Stimulated activated CD8-positive, alpha-beta memory T cell treated with anti-CD3 and anti-CD28 coated beads, Interleukin-15, amount 100 ng/mL, for 1 hour (primary cell): Measurements from ENCODE around the gene DEF6.

ENCODE experiments used
- DNase-seq: peaks from one replicate; pipeline ENCODE4 v3.0.0-alpha.2; 2020; ENCODE audit warnings: low read depth

Gene DEF6

DNA sequence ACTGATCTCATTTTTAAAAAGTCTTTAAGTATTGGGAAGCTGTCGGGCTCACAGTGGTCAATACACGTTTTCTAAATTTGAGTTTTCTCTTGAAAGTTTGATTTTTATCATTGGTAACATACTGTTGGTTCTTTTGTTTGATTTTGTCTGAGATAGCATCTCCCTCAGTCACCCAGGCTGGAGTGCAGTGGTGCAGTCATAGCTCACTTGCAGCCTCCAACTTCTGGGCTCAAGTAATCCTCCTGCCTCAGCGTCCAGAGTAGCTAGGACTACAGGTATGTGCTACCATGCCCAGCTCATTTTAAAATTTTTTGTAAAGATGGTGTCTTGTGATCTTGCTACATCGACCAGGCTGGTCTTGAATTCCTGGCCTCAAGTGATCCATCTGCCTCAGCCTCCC, 53.8 kb downstream of the DEF6 start:
- no peak for DNase-seq

DNA sequence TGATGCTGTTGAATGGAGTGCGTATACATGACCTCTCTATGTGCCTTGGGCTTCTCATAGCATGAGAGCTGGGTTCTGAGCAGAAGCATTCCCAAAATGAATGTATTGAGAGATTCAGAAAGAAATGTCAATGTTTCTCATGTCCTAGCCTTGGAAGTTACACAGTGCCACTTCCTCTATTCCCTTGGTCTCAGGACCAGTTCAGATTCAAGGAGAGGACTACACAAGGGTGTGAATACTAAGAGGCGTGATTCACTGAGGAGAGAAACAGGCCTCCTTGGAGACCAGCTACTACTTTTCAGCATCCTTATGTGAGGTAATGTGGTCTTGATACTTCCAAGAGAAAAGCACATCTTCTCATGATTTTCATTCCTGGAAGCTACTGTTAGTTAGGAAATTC, 55.1 kb downstream of the DEF6 start:
- DNase-seq: no peak

DNA sequence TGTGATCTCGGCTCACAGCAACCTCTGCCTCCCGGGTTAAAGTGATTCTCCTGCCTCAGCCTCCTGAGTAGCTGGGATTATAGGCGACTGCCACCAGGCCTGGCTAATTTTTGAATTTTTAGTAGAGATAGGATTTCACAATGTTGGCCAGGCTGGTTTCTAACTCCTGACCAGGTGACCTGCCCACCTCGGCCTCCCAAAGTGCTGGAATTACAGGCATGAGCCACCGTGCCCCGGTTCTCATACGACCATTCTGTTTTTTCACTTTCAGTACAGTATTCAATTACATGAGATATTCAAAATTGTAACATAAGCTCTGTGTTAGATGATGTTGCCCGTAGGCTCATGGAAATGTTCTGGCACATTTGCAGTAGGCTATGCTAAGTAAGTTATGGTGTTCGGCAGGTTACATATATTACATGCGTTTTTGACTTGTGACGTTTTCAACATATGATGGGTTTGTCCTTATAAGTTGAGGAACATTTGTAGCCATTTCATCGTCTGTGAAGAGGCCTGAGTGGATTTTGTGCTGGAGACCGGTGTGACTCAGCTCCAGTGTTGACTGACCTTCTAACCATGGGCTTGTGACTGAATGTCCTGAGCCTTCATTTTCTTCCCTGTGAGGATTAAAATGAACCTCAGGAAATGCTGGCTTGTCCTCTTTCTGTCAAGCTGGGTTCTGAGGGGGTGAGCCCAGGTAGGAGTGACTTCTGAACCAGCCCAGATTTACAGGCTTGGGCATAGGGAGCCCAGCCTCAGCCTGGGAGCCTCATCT, 56.9 kb downstream of the DEF6 start:
- DNase-seq: no peak

DNA sequence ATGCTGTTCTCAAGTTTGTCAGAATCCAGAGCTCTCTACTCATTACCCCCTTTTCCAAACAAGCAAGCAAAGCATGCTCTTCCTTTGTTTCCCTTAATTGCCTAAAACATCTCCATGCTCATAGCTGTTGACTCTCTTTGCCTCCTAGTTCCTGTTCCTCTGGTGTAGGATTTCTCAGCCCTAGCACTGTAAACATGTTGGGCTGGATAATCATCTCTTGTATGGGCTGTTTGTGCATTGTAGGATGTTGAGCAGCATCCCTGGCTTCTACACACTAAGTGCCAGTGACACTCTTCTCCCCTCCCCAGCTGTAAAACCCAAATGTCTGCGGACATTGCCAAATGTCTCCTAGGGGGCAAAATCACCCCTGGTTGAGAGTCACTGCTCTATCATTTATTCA, 58.8 kb downstream of the DEF6 start:
- no peak for DNase-seq

DNA sequence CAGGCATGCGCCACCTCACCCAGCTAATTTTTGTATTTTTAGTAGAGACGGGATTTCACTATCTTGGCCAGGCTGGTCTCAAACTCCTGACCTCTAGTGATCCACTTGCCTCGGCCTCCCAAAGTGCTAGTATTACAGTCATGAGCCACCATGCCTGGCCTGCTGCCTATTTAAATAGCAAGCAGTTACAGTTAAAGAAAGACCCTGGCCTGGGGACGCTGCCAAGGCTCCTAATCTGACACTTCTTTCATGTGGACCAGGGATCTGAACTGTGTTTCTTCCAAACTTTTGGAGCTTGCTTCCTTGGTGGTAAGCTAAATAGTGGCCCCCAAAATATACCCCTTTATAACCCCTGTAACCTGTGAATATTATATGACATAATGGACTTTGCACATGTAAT, 60.1 kb downstream of the DEF6 start:
- no peak for DNase-seq

DNA sequence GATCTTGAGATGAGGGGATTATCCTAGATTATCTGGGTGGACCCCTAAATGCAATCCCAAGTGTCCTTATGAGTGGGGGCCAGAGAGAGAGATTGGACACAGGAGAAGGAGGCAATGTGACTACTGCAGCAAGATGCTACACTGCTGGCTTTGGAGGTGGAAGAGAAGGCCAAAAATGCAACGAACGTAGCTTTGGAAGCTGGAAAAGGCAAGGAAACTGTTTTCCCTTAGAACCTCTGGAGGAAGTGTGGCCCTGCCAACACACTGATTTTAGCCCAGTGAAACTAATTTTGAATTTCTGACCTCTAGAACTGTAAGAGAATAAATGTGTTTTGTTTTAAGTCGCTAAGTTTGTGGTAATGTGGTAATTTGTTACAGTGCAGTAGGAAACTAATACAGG, 60.5 kb downstream of the DEF6 start:
- no peak for DNase-seq

DNA sequence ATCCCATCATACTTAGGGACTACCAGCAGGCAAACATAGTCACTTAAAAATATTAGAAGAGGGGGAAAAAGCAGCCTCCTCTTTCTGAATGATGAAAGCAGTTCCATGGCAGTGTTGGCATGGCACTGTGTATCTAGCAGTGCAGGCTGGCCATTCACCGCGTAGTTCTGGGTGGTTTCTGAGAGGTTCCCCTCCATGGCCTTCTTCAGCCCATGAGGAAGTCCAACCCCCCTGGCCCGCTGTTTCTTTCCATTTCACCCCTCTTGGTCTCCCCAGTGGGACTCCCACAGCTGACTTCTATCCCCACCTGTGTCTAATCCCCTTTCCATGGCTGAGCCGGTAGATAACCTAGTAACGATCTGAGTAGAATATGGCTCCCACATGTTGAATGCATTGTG, 61.7 kb downstream of the DEF6 start:
- DNase-seq: no peak

DNA sequence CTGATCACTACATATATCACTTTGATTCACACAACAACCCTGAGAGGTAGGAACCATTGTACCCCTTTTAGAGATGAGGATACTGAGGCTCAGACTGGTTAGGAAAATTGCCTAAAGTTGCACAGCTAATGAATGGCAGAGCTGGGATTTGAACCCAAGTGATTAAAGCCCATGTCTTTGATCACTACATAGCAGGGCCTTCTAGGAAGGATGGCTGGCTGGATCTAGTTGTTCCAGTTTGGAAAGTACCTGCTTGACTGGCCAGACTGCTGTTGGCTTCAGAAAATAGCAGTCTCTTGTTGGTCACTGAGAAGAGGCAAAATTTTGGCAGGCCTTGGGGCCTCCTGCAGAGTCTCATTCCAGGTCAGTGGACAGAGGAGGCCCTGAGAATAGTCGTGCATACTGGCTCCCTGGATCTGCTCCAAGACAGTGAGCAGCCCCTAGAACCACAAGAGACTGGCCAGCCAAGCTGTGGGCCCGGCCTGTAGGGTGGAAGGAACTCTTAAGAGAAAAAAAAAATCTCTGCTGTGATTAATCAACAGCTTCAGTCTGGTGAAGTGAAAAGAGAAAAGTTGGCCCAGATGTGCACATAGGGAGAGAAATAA, 62.2 kb downstream of the DEF6 start:
- no peak for DNase-seq

DNA sequence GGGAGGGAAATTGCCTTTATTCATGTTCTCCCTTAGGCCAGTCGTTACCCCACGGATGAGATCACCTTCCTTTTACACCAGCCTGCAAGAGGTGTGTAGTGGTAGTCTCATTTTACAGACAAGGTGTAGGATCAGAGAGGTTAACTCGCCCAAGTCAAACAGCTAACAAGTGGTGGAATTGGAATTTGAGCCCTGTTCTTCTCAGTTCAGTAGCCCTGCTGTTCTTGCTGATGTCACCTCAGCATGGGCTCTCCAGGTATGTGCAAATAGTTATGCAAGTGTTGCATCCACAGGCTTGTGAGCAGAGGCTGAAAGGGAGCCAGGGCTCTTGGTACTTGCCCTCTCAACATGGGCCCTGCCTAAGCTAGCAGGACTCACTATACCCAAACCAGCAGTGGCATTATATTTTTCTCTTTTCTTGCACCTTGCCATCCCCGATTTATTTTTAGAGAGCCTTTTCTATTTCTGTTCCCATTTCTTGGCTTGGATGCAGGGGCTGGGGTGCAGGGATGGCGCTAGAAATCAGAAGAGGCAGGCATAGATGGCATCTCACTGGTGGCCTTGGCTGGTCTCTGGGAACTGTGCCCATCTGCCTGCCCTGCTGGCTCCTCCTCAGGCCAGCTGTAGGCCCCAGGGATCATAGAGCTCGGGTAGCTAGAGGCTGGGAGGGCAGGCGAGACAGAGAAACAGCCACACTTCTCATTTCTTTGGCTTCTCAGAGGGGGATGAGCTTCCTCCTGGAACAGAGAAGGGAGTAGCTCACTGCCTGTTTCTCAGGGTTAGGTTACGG, 62.9 kb downstream of the DEF6 start:
- no peak for DNase-seq

DNA sequence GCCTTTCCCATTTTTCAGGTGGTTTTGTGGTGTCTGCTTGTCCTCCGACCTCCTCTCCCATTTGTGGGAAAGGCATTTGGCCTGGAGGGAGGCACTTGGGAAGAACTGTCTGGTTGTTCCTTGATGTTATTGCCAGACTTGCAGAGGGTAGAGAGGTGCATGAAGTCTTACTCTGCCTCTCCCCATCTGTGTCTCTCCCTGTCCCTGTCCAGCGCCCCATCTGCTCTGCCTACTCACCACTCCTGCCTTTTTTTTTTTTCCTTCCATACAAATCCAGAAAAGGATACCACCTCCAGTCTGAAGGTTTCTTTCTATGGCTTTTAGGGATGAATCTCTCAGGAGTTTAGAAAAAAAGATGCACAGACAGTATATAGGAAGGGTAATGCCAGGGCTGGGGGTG, 64.6 kb downstream of the DEF6 start:
- no peak for DNase-seq

DNA sequence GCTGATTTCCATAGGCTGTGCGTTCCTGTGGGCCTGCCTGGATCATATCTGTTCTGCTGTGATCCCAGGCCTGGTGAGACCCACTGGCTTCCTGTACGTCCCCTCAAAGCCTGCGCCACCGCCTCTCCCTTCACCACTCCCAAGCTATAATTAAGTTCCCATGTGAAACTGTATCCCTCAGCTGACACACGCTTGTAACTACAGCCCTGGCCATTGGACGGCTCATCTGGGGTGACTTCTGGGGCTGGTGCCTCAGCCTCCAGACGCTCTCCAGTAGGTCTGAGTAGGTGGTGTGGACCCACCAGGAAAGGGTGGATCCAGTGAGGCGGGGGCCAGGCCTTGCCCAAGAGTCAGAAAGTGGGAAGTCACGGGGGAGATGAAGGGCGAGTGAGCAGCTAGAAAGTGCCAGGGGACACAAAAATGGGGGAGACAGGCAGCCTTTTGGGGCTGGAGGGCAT, 65.7 kb downstream of the DEF6 start:
- DNase-seq: no peak

DNA sequence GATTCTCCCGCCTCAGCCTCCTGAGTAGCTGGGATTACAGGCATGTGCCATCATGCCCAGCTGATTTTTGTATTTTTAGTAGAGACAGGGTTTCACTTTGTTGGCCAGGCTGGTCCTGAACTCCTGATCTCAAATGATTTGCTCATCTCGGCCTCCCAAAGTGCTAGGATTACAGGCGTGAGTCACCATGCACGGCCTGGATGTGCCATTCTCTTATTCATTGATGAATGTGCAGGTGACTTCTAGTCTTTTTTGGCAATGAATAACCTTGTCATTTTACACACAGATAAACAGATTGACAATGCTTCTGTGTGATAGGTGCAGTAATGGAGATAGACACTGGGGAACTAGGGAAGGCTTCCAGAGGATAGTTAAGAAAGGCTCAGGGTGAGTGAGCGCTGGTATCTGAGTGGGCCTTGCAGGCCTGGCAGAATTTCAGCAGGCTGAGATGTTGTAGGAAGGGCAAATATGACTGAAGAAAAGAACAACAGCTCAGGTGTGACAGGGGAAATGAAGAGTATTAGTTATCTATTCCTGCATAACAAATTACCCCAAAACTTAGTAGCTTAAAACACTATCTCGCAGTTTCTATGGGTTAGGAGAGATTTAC, 68.1 kb downstream of the DEF6 start:
- no peak for DNase-seq

DNA sequence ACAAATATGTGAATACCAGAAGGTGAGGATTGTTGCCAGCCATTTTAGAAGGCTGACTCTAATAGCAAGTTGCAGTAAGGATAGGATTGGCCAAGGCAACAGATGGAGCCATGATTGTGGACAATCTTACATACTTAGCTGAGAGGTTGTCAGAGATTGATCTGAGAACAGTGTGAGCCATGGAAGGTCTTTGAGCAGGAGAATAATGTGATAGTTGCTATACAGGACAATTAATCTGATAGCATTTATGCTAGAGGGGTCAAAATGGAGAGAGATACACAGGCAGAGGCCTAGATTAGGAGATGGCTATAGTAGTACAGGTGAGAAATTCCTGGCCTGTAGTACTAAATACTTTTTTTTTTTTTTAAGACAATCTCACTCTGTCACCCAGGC, 68.6 kb downstream of the DEF6 start:
- no peak for DNase-seq

DNA sequence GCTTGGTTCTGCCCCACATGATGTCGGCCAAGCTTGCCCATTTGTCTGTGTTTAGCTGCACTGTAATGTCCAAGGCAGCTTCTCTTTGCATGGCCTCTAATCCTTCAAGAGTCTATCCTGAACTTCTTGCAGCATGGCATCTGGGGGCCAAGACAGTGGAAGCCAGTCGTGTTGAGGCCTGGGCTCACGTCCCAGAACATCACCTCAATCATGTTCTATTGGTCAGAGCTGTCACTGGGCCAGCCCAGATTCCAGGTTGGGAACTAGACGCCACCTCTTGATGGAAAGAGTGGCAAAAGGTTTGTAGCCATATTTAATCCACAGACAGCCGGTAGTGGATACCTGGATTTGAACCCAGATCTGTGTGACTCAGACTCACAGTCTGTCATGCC, 70.0 kb downstream of the DEF6 start:
- DNase-seq: no peak

DNA sequence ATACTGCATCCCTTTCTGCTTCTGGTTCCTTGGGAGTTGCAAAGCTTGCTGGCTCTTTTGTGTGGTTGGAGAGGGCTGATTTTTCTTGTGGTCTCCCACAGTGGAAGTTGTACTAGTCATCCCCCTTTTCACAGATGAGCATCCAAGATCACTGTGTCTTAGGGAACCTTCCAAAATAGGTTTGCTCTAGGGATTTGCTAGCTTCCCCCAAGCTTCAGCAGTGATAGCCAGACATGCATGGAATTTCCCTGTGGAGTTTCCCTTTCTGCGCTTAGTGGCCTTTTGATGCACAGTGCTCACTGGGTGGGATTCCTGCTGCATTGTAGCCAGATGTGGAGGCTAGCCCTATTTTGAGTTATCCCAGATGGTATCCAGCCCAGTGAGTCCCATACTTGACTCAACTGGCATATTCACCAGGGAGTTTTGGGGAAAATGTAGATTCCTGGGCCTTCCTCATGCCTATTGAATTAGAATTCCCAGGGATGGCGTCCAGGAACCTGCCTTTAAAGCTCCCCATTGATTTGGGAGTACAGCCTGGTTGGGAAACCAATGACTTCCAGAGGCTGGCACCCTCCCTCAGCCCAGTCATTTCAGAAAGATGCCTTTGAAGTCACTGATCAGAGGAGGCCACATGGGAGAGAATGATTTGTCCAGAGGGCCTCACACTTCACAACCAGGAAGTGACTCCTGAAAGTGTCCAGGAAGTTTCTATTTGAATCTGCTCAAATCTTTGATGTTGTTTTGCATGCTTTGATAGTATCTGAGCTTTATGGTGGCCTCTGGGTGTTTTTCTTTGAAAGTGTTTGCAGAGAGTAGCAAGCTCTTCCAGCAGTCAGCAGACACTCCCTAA, 70.6 kb downstream of the DEF6 start:
- no peak for DNase-seq

DNA sequence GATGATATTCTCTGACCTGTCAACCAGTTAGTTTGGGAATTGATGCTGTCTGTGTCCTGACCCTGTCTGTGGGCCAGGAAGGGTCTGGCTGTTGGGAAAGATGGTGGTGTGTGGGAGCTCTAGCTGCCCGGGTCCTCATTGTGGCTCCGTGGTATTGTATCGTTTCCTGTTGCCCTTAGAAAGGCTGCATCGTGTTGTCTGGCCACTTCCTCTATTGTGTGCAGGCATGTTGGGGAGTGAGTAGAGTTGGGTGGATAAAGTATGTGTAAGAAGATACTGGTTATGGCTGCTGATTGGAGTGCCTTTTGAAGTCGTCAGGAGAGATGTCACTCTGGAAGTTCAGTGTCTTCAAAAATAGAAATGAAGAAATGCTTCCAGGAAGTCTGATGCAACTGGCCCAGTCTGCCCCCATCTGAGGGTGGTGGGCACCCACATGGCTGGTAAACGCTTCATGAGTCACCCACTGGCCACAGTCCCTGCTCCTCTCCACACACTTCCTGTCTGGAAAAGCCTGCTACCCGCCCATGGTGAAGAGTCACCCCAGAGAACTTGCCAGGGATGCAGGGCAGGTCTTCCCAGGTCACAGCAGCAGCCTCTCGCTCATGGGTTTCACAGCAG, 72.6 kb downstream of the DEF6 start:
- no peak for DNase-seq

DNA sequence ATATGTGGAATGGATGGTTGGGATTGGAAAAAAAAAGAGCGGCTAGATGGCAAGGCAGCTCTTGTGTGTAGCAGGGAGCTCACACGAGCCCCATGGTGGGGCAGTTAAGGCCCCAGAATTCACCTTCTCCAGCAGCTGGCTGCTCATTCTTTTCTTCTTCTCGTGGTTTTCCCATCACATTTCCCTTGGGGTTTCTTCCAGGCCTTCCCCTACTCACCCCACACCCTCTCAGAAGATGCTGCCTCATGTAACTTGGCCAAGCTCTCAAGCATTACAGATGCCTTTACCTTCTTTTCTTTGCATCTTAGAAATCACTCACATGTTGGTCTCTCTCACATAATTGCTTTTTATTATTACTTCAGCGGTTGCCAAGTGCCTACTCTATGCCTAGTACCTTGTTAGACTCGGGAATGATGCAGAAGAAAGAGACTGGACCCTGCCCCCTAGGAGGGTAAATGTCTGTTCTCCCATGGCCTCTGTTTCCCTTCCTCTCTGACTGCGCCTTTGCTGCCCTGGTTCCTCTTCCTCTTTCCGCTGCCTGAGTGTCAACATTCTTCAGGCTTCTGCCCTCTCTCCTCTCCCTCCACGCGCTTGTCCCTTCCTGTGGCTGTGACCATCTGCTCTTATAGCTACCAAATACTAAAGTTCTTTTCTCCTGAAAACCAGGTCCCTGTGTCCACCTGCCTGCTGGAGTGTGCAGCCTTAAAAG, 73.3 kb downstream of the DEF6 start:
- no peak for DNase-seq
